ENCODE measurements around the gene SLC23A2.
A peak's percentile ranks its signal among the peaks of the same experiment; 100 is the strongest.

The SLC23A2 gene

DNA sequence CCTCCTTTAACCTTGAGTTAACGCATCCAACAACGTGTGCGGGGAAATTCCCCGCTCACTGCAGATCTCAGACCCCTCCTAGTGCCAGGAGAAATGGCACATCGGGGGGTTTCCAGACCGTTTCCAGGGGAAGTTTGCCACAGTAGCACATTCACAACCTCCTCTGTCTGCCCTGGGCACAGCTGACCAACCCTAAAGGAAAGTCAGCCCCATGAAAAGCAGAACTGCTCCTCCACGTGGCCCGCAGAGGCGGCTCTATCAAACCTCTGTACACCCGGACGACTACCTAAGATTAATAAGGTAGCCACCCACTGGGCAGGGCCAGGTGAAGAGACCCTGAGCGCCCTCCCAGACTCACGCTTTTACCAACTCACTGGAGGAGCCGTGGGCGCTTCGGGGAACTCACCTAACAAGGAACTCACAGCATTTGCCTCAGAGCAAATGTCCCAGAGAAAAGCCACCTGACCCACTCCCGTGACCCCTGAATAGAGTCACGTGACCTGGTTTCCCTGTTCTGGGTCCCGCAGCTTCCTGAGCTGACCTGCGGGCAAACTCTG, 186.5 kb downstream of the SLC23A2 start:
- DNase-seq (ENCODE audit: low read depth, low spot score) = no peak

DNA sequence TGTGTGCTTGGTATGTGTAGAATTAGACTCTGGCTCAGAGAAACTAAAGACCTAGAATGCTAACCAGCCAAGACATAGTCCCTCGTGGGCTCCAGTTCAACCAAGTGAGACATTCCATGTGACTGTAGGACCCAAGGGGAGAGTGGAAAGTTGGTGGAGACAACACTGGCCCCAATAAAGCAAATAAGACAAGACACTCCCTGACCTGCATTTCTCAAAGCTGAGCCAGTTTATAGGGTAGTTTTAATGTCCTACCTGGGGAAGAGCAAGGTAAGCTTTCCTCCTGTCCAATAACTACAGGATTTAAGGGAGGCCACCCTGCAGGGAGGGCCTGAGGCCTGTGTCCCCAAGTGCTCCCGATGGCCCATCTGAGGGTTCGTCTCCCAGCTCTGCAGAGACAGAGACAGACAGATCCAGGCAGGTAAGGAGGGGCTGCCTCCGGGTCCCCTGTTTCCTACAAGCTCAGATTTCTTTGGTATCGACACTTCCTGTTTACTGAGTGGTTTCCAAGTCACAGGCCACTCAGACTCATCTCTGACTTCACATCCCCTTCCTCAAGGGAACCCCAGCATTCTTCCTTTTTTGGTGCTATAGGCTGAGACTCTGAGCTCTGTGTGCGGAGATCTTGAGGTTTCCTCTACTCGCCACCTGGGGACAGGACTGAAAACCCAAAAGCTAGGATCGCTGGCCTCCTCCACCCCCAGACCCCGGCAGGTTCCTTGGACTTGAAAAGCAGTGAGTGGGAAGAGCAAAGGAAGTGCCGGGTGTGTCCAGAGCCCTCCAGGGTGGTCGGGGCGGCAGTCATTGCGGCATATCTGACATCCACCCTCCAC, 187.2 kb downstream of the SLC23A2 start:
- DNase-seq (ENCODE audit: low read depth, low spot score) = peak; percentile 33

DNA sequence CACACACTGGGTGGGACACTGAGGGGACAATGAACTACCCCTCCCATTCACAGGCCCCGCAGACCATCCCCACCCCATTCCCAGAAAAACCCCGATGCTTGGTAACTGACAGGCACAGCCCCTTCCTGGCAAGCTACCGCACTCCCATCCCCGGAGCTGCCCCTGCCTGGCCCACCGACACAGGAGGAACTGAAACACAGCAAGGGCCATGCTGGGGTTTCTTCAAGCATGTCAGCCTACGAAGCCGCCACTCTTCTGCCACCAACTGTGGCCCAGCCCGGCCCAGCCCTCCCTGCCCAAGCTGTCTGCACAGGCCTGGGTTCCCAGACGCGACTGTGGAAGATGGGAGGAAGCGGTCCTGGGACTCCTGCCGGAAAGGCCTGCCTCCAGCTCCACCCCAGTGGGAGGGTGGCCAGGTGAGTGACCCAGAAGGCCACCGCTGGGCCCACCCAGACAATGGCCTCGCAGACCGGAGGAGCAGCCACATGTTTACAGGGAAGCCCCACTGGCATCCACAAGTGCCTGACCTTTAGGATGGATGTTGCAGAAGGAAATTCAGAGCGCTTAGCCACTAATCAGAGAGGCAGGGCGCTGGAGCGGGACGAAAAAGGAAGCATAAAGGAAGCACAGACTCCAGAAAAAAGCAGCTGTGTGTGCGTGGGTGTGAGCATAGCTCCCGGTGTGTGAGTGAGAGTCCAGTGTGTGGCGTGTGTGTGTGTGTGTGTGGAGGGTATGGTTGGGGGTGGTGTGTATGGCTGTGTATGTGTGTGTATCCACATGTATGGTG, 188.0 kb downstream of the SLC23A2 start:
- no peak for DNase-seq (ENCODE audit: low read depth, low spot score)

DNA sequence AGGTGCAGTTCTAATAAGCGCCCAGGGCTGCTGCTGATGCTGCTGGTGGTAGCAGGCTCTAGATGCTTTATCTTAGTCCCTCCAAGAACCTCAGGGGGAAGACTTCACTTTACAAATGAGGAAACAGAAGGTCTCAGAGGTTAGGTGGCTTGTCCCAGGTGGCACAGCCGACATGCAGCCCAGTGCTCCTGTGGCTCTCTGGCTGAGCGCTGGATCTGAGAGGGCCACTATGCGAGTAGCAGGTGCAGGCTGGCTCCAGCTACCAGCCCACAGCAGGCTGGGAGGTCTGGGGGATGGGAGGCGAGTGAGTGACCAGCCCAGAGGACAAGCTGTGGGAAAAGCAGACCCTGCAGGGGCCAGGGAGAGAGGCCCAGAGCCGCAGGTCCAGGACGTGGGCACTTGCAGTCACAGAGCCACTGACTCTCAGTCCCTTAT, 188.7 kb downstream of the SLC23A2 start:
- no peak for DNase-seq (ENCODE audit: low read depth, low spot score)

DNA sequence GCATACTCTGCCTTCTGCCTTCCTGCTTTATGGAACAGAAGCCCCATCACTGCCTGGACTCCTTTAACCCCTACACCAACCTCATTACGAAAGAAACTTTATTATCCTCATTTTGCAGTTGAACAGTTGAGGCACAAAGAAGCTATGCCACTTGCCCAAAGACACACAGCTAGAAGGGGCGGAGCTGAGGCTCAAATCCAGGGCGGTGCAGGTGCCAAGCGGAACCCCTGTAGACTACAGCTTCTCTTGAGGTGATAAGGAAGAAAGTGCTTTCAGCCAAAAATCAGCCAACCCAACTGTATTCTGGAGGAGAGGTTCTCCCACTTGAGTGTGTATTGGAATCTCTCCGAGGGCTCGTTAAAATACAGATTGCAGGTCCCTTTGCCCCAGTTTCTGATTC, 189.1 kb downstream of the SLC23A2 start:
- DNase-seq (ENCODE audit: low read depth, low spot score) = no peak

DNA sequence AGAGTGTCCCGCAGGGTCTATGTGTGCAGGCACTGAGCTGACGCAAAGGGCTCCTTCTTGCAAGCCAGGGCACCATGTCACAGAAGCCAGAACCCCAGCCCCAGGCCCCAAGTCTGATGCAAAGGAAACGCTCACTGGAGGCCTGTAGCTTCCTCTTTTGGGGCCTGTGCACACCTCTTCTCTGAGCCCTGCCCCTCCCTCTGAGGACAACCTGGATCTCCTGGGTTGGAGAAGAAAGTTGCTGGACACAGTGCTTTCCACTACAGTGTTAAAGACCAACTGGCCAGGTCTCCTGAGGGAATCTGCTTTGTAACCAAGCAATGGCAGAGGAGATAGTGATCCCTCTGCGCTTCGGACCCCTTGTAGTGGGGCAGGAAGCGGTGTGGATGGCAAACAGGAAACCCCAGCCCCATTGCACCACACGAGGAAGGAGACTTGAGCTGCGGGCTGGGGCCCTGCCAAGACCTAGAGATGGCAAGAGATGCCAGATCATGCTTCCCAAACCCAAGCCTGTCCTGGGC, 189.6 kb downstream of the SLC23A2 start:
- DNase-seq (ENCODE audit: low read depth, low spot score) = no peak

DNA sequence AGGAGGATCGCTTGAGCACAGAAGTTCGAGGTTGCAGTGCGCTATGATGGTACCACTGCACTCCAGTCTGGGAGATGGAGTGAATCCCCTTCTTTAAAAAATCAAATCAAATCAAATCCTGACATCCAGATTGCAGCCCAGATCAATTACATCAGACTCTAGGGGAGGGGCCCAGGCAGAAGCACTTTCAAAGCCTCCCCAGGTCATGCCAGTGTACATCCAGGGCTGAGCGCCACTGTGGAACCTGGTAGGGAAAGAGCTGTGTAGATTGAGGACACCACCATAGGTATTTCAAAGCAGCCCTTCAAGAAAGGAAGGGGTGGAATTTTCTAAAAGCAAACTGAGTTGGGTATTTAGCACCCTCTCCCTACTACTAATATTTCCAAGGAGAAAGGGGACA, 190.1 kb downstream of the SLC23A2 start:
- DNase-seq (ENCODE audit: low read depth, low spot score) = no peak

DNA sequence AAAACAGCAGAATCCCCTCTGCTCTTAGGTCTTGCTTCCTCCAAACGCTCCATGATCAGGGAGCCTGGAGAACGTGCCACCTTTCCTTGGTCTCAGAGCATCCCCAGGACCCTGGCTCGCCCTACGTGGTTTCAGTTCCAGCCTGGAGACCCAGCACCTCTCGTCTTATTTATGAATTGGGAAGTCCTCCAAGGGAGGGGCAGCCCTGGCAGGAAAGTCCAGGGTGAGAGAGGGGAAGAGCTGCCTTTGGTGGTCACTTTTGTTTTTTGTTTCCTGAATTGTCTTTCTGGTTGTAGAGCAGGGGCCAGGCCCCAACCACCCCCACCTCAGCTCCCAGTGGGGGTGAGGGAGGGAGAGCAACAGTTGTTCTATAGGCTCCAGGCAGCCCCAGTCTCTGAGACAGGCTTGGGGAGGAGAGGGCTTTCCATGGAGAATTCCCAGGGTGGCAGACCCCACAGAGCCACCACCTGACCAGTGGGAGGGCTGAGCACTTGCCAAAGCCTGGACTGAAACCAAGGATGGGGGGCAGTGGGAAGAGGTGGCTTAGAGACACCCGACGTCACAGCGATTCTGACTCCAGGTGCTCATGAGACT, 190.8 kb downstream of the SLC23A2 start:
- DNase-seq (ENCODE audit: low read depth, low spot score) = no peak

DNA sequence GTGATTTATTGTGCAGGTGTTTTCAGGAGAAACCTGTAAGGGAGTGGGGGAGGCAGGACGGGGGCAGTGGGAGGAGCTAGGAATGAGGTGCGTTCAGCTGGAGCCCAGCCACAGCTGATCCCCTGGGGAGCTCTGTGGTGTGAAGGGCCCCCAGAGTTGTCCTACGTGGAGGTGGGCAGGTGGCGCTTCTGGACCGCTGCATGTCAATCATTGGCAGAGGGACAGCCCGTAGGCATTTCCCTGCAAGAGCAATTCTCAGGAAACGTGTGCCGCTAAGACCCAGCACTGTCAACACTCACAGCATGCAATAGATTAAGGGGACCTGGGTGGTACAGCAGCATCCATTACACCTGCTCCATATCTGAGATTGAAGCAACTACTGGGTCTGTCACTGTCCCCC, 191.6 kb downstream of the SLC23A2 start:
- no peak for DNase-seq (ENCODE audit: low read depth, low spot score)

DNA sequence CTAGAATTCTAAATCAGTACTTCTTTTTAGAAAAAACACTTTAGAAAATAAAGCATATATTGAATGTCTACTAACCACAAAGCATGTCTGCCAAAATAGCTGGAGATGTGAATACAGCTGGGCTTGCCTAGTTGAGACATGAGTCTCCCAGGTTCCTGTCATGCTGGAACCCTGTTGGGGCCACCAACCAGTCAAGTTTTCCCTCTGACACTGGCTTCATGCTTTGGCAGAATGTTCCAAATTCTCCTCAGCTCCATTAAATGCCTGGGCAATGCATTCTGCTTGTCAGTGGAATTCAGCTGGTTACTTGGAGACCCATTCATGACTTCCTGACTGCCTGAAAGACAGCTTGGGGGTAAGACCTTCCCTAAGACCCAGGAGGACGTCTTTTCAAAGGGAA, 192.4 kb downstream of the SLC23A2 start:
- DNase-seq (ENCODE audit: low read depth, low spot score) = no peak

DNA sequence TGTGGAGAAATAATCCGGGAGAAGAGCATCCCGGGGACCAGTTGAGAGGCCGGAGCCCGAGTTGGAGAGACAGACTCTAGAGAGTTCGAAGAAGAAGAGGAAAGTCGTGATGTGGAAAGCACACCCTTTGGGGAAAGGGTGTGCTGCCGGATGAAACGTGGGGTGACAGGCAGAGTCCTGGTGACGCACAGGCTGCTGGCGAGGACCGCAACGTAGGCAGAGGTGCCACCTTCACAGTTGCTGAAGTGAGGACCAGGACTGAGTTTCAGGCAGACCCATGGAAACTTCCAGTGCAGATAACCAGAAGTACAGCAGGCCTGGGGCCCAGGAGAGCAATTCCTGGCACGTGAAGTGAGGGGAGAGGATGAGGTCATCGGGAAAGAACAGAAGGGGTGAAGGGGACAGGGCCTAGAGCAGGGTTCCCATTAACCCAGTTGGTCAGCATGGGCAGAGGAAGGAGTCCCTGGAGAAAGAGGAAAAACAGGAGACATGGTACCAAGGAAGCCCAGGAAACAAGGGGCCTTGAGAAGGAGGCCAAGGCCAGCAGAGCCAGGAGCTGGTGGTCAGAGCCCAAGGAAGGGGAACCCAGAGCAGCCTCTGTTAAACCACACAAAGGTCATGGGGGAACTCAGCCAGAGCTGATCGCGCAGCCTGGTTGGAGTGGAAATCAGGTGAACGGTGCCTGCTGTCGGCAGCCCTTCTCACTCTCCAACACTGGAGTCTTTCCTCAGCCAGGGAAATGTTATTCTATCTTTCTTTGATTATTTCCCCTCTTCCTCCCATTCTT, 195.5 kb downstream of the SLC23A2 start:
- no peak for DNase-seq (ENCODE audit: low read depth, low spot score)

DNA sequence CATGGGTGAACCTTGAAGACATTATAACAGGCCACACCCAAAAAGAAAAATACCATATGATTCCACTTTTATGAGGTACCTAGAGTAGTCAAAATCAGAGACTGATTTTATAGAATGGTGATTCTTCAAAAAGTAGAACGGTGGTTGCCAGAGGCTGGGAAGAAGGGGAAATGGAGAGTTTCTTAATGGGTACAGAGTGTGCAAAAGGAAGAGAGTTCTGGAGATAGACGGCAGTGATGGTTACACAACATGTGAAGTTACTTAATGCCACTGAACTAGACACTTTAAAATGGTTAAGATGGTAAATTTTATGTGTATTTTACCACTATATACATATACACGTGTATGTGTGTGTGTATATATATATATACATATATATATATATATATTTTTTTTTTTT, 198.8 kb downstream of the SLC23A2 start:
- DNase-seq (ENCODE audit: low read depth, low spot score) = no peak
